Fibroblast of lung (primary cell): ENCODE data around the gene LRIF1. TPM values are rescaled to one million over a fixed set of nuclear protein-coding genes. Genes with fewer than 3 reads are reported as not detected.

ENCODE experiments used
- DNase-seq, 2 donors: peaks; one replicate each; pipeline versions ENCODE4 v3.0.0 to v3.0.0-alpha.2; 2010; ENCODE audit warnings: low read depth in 2 of 2
- H2AFZ ChIP-seq: 2 replicates; pipeline ENCODE4 v1.5.1; 2012; ENCODE audit warnings: low read length, control low read depth, inconsistent platforms
- H3K27ac ChIP-seq: 2 replicates; pipeline ENCODE4 v1.5.1; 2011; ENCODE audit warnings: low read length, control low read depth; ENCODE audit not compliant: insufficient read depth
- H3K27me3 ChIP-seq: 2 replicates; pipeline ENCODE4 v1.5.1; 2011; ENCODE audit warnings: mild to moderate bottlenecking, low read length; ENCODE audit not compliant: control insufficient read depth, insufficient read depth
- H3K36me3 ChIP-seq: 2 replicates; pipeline ENCODE4 v1.5.1; 2011; ENCODE audit warnings: low read length; ENCODE audit not compliant: control insufficient read depth, insufficient read depth
- H3K4me1 ChIP-seq: 2 replicates; pipeline ENCODE4 v1.5.1; 2011; ENCODE audit warnings: low read length; ENCODE audit not compliant: control insufficient read depth, insufficient read depth; ENCODE audit errors: extremely low read depth
- H3K4me2 ChIP-seq: 2 replicates; pipeline ENCODE4 v1.5.1; 2011; ENCODE audit warnings: low read length, control low read depth; ENCODE audit not compliant: insufficient read depth; ENCODE audit errors: extremely low read depth
- H3K4me3 ChIP-seq, 4 experiments: fragments of 200-600 bp in 1 of 4; sonication (generic) in 1 of 4; replicated peaks in 1 of 4; 2 replicates each; pipeline ENCODE4 v1.5.1; 2011 to 2016; ENCODE audit warnings: low read length in 4 of 4, low read depth in 3 of 4, mild to moderate bottlenecking in 3 of 4, control low read depth in 2 of 4, inconsistent platforms in 1 of 4, mixed read lengths in 1 of 4; ENCODE audit not compliant: insufficient read depth in 1 of 4; ENCODE audit errors: control extremely low read depth in 1 of 4
- H3K79me2 ChIP-seq: 2 replicates; pipeline ENCODE4 v1.5.1; 2012; ENCODE audit warnings: mild to moderate bottlenecking, low read length, inconsistent platforms; ENCODE audit not compliant: control insufficient read depth, insufficient read depth
- H3K9ac ChIP-seq: 2 replicates; pipeline ENCODE4 v1.5.1; 2011; ENCODE audit warnings: mild to moderate bottlenecking, low read length, control low read depth; ENCODE audit not compliant: insufficient read depth
- H3K9me3 ChIP-seq: 2 replicates; pipeline ENCODE4 v1.5.1; 2012; ENCODE audit warnings: low read depth, low read length; ENCODE audit not compliant: control insufficient read depth, insufficient read depth
- H4K20me1 ChIP-seq: 2 replicates; pipeline ENCODE4 v1.5.1; 2011; ENCODE audit warnings: low read length; ENCODE audit not compliant: control insufficient read depth, insufficient read depth; ENCODE audit errors: extremely low read depth
- EZH2 ChIP-seq: IDR thresholded peaks from 2 replicates; pipeline ENCODE4 v1.5.1; 2012; ENCODE audit warnings: low read length, control low read depth, mild to moderate bottlenecking; ENCODE audit errors: missing control alignments
- polyA plus RNA-seq, 2 donors: library from polyadenylated mRNA; depleted of rRNA in 1 of 2; stranded (reverse) in 1 of 2; unstranded in 1 of 2; fragments of >200 nt; gene quantifications; 2 replicates each; pipeline ENCODE4 v1.2.1, GENCODE V29; 2011 to 2012; ENCODE audit warnings: missing spikeins in 1 of 2
- total RNA-seq: library from RNA; depleted of rRNA; stranded (reverse); fragments of >200 nt; gene quantifications from 2 replicates; pipeline ENCODE4 v1.2.1, GENCODE V29; 2014
- TF ChIP-seq, protein P1 (sequence below), 2 donors: IDR thresholded peaks in 1 of 2; conservative IDR thresholded peaks in 1 of 2; 1 replicate in 1 of 2; 2 replicates in 1 of 2; pipeline ENCODE4 v1.5.1; 2011 to 2012; ENCODE audit warnings: low read length in 2 of 2, control low read depth in 1 of 2, inconsistent platforms in 1 of 2, low read depth in 1 of 2, mild to moderate bottlenecking in 1 of 2

Gene LRIF1
- total and polyA plus RNA-seq, 2 donors (not counting 1 experiment from before 2014, with no cell fraction given): 11.9 to 17.2 TPM

DNA sequence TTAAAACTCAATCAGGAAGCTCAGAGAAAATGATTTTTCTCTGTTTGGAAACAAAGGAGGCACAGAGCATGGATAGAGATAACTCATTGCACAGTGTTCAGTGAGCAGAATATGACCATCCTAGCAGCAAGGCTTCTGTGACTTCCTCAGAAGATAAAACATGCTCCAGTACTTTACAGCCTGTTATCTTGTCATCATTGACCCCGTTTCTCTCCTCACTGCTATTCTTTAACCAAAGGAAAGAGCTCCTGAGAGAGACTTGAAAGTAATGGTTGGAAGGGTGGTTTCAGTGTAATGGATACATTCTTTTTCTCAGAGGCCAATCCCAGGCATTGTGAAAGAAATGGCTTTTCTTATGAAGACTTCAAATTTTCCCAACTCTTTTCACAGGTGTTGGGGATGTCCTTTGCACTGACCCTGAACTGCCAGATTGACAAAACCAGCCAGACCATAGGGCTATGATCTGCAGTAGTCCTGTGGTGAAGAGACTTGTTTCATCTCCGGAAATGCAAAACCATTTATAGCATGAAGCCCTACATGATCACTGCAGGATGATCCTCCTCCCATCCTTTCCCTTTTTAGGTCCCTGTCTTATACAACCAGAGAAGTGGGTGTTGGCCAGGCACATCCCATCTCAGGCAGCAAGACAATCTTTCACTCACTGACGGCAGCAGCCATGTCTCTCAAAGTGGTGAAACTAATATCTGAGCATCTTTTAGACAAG, 64.8 kb downstream of the LRIF1 start:
- Histone ChIP-seq H3K4me1 (no peaks in the 10 kb centered on the region), H3K79me2 (no peaks in the 10 kb centered on the region), H3K4me3 (no peak overlapping the region), H3K27me3 (no peaks in the 10 kb centered on the region), H3K4me2 (no peak overlapping the region), H3K36me3 (no peaks in the 10 kb centered on the region), H3K9me3 (no peaks in the 10 kb centered on the region), H3K27ac (no peak overlapping the region), H2AFZ (no peak overlapping the region), H4K20me1 (no peaks in the 10 kb centered on the region), H3K9ac (no peak overlapping the region)
- no peak for DNase-seq
- TF ChIP-seq EZH2: no peak
- TF ChIP-seq, protein P1, sequence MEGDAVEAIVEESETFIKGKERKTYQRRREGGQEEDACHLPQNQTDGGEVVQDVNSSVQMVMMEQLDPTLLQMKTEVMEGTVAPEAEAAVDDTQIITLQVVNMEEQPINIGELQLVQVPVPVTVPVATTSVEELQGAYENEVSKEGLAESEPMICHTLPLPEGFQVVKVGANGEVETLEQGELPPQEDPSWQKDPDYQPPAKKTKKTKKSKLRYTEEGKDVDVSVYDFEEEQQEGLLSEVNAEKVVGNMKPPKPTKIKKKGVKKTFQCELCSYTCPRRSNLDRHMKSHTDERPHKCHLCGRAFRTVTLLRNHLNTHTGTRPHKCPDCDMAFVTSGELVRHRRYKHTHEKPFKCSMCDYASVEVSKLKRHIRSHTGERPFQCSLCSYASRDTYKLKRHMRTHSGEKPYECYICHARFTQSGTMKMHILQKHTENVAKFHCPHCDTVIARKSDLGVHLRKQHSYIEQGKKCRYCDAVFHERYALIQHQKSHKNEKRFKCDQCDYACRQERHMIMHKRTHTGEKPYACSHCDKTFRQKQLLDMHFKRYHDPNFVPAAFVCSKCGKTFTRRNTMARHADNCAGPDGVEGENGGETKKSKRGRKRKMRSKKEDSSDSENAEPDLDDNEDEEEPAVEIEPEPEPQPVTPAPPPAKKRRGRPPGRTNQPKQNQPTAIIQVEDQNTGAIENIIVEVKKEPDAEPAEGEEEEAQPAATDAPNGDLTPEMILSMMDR (conservative IDR thresholded peaks at IDR 0.05 in 1 of 2, IDR thresholded peaks at IDR 0.05 in 1 of 2; ENCODE audit: low read depth in 1 of 2, low read length in 2 of 2): no peak

- Histone ChIP-seq H2AFZ (no peak overlapping the region), H3K4me3 (no peak overlapping the region), H3K27me3 (no peaks in the 10 kb centered on the region), H3K4me2 (no peak overlapping the region), H3K36me3 (no peaks in the 10 kb centered on the region), H3K9me3 (no peaks in the 10 kb centered on the region), H3K4me1 (no peaks in the 10 kb centered on the region), H3K27ac (no peak overlapping the region), H3K79me2 (no peaks in the 10 kb centered on the region), H3K9ac (no peak overlapping the region), H4K20me1 (no peaks in the 10 kb centered on the region)
- DNase-seq: no peak
- TF ChIP-seq, protein P1 (conservative IDR thresholded peaks at IDR 0.05 in 1 of 2, IDR thresholded peaks at IDR 0.05 in 1 of 2; ENCODE audit: low read depth in 1 of 2, low read length in 2 of 2): no peak
- no peak for TF ChIP-seq EZH2
These were observed 66.0 kb downstream of the LRIF1 start for GRCh38 chr1:110897681-110898080.

Other genes starting within 250 kb of the LRIF1 start
- under 0.01 TPM in 1 of 2 replicates, not detected in the other for gene CD53, start 90.8 kb downstream of the LRIF1 start, total RNA-seq
- 0.06 TPM in 1 of 2 replicates, not detected in the other for gene CD53, start 90.8 kb downstream of the LRIF1 start, polyA plus RNA-seq
- 107 and 115 TPM in 2 replicates for gene DRAM2, start 176.2 kb upstream of the LRIF1 start, total RNA-seq
- gene DRAM2, start 176.2 kb upstream of the LRIF1 start, polyA plus RNA-seq: 47.8 and 75.8 TPM in 2 replicates
- gene CEPT1, start 176.3 kb upstream of the LRIF1 start, total RNA-seq: 74.5 and 90.4 TPM in 2 replicates
- gene CEPT1, start 176.3 kb upstream of the LRIF1 start, polyA plus RNA-seq: 20.7 and 26.4 TPM in 2 replicates
- 15.7 and 19.5 TPM in 2 replicates for gene DENND2D, start 236.7 kb upstream of the LRIF1 start, total RNA-seq
- 2.2 and 2.5 TPM in 2 replicates for gene DENND2D, start 236.7 kb upstream of the LRIF1 start, polyA plus RNA-seq